AG04450 (cell line): Measurements from ENCODE around the gene ERCC6. TPM values are rescaled to one million over a fixed set of nuclear protein-coding genes. Genes with fewer than 3 reads are reported as not detected.

Experiments
- CTCF ChIA-PET: fragments of 300-600, 350-600 bp; formaldehyde crosslinking; extraction: SDS; loops from one replicate; lab custom pipeline; 2022; ENCODE audit warnings: antibody characterized with exemption, inconsistent platforms; lab: Charles Lee
- POLR2A ChIA-PET: fragments of 350-600 bp; formaldehyde crosslinking; extraction: SDS; loops from one replicate; lab custom pipeline; 2021; ENCODE audit warnings: antibody characterized with exemption, inconsistent platforms; lab: Yijun Ruan, JAX
- DNase-seq: peaks from one replicate; pipeline ENCODE4 v3.0.0-alpha.2; 2011; ENCODE audit warnings: low read depth, low spot score
- H3K27ac ChIP-seq: one replicate; pipeline ENCODE4 v1.5.1; 2012; ENCODE audit warnings: low read depth, low read length, control low read depth
- H3K27me3 ChIP-seq: one replicate; pipeline ENCODE4 v1.6.0; 2012; ENCODE audit warnings: low read length; ENCODE audit not compliant: control insufficient read depth, insufficient read depth
- H3K4me3 ChIP-seq: 2 replicates; pipeline ENCODE4 v1.5.1; 2011; ENCODE audit warnings: mild to moderate bottlenecking, low read depth, low read length, control low read depth
- H3K9me3 ChIP-seq: 2 replicates; pipeline ENCODE4 v1.5.1; 2012; ENCODE audit warnings: low read length; ENCODE audit not compliant: control insufficient read depth, insufficient read depth
- polyA plus RNA-seq: library from polyadenylated mRNA; depleted of rRNA; stranded (reverse); fragments of >200 nt; gene quantifications from 2 replicates; pipeline ENCODE4 v1.2.3, GENCODE V29; 2011
- TF ChIP-seq, protein P1 (sequence below): IDR thresholded peaks from 2 replicates; pipeline ENCODE4 v1.5.1; 2011; ENCODE audit warnings: low read depth, low read length, control low read depth, inconsistent platforms

ERCC6 gene
- polyA plus RNA-seq, 1 experiment = 9.5 TPM

- H3K9me3 ChIP-seq = no peaks in the 10 kb centered on the region
- no peak for DNase-seq
- POLR2A ChIA-PET = no interaction called here
- no peaks in the 10 kb centered on the region for H3K27me3 ChIP-seq
- no peak overlapping the region for H3K27ac ChIP-seq
- H3K4me3 ChIP-seq = no peak overlapping the region
- CTCF ChIA-PET = no interaction called here
- TF ChIP-seq, protein P1, sequence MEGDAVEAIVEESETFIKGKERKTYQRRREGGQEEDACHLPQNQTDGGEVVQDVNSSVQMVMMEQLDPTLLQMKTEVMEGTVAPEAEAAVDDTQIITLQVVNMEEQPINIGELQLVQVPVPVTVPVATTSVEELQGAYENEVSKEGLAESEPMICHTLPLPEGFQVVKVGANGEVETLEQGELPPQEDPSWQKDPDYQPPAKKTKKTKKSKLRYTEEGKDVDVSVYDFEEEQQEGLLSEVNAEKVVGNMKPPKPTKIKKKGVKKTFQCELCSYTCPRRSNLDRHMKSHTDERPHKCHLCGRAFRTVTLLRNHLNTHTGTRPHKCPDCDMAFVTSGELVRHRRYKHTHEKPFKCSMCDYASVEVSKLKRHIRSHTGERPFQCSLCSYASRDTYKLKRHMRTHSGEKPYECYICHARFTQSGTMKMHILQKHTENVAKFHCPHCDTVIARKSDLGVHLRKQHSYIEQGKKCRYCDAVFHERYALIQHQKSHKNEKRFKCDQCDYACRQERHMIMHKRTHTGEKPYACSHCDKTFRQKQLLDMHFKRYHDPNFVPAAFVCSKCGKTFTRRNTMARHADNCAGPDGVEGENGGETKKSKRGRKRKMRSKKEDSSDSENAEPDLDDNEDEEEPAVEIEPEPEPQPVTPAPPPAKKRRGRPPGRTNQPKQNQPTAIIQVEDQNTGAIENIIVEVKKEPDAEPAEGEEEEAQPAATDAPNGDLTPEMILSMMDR = no peak
These were observed 21.6 kb upstream of the ERCC6 start for GRCh38 chr10:49560526-49560925.

DNA sequence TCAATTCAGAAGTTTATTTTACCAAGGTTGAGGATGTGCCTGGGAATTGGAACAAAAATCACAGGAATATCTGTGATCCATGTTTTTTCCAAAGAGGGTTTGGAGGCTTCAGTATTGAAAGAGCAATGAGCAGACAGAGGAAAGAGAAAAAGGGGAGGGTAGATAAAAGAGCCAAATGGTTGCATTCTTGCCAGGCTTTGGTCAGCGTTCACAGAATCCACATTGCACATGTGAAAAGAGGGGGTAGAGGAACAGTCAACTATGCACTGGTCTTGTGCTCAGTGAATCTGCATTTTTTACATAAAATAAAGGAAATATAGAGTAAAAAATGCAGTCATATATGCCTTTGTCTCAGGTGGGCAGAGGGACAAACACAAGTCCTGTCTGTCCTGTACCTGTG is 20.6 kb upstream of the ERCC6 start:
- H3K9me3 ChIP-seq = no peaks in the 10 kb centered on the region
- H3K4me3 ChIP-seq = no peak overlapping the region
- ChIA-PET POLR2A (no interaction called here), CTCF (no interaction called here)
- TF ChIP-seq, protein P1 = no peak
- no peaks in the 10 kb centered on the region for H3K27me3 ChIP-seq
- no peak for DNase-seq
- no peak overlapping the region for H3K27ac ChIP-seq

GRCh38 chr10:49558190-49558589 is 19.3 kb upstream of the ERCC6 start:
- DNase-seq = no peak
- Histone ChIP-seq H3K4me3 (no peak overlapping the region), H3K27me3 (no peaks in the 10 kb centered on the region), H3K27ac (no peak overlapping the region), H3K9me3 (no peaks in the 10 kb centered on the region)
- ChIA-PET CTCF (no interaction called here), POLR2A (no interaction called here)
- TF ChIP-seq, protein P1 = no peak

- Histone ChIP-seq H3K9me3 (no peaks in the 10 kb centered on the region), H3K4me3 (no peak overlapping the region), H3K27ac (no peak overlapping the region), H3K27me3 (no peaks in the 10 kb centered on the region)
- ChIA-PET POLR2A (no interaction called here), CTCF (no interaction called here)
- TF ChIP-seq, protein P1 = no peak
- DNase-seq = no peak
These were observed 18.8 kb upstream of the ERCC6 start for GRCh38 chr10:49557681-49558080.

- CTCF ChIA-PET = no interaction called here
- H3K4me3 ChIP-seq = no peak overlapping the region
- H3K27ac ChIP-seq = no peak overlapping the region
- DNase-seq = no peak
- TF ChIP-seq, protein P1 = no peak
- no peaks in the 10 kb centered on the region for H3K9me3 ChIP-seq
- no peaks in the 10 kb centered on the region for H3K27me3 ChIP-seq
- POLR2A ChIA-PET = interaction anchor here (0.7 kb wide), 1 partner anchor 42 kb away, joined by 3 read pairs; no protein-coding TSS in a partner anchor
These were observed 17.8 kb upstream of the ERCC6 start for GRCh38 chr10:49556723-49557122.
